Lung (tissue), 12 donors: Measurements from ENCODE around the gene TMEM181. TPM values are rescaled to one million over a fixed set of nuclear protein-coding genes. Genes with fewer than 3 reads are reported as not detected.
"Not testable (repeated sequence)": the region's sequence is repeated elsewhere in the genome, so short reads cannot be mapped to it uniquely, and the experiment has no call there.

Experiments used
- ATAC-seq: fragments of 200-7000 bp; cut with Tn5 transposase; one replicate; pipeline ENCODE4 v1.9.1; 2020; ENCODE audit warnings: moderate number of reproducible peaks; ENCODE audit not compliant: insufficient read depth, low FRiP score
- DNase-seq, 3 donors: peaks; one replicate each; pipeline ENCODE4 v3.0.0-alpha.2; 2013 to 2017
- H3K27ac ChIP-seq, 2 donors: one replicate each; pipeline ENCODE4 v1.5.1; 2013; ENCODE audit warnings: mild to moderate bottlenecking in 2 of 2, moderate library complexity in 2 of 2, control low read depth in 1 of 2, inconsistent platforms in 1 of 2, low read depth in 1 of 2, low read length in 1 of 2
- H3K27me3 ChIP-seq, 3 donors: one replicate each; pipeline ENCODE4 v1.5.1; 2013; ENCODE audit warnings: low read length in 2 of 3; ENCODE audit not compliant: control insufficient read depth in 3 of 3, insufficient read depth in 3 of 3
- H3K36me3 ChIP-seq, 4 donors: one replicate each; pipeline ENCODE4 v1.5.1; 2013; ENCODE audit warnings: low read length in 4 of 4, mild to moderate bottlenecking in 1 of 4, moderate library complexity in 1 of 4; ENCODE audit not compliant: control insufficient read depth in 4 of 4, insufficient read depth in 4 of 4
- H3K4me1 ChIP-seq, 5 donors: one replicate each; pipeline ENCODE4 v1.5.1; 2013; ENCODE audit warnings: low read length in 5 of 5, mild to moderate bottlenecking in 2 of 5, moderate library complexity in 1 of 5; ENCODE audit not compliant: control insufficient read depth in 5 of 5, insufficient read depth in 5 of 5
- H3K4me3 ChIP-seq: one replicate; pipeline ENCODE4 v1.5.1; 2013; ENCODE audit warnings: mild to moderate bottlenecking, control low read depth, moderate library complexity
- H3K9ac ChIP-seq, 2 donors: one replicate each; pipeline ENCODE4 v1.5.1; 2013; ENCODE audit warnings: low read length in 2 of 2, control low read depth in 1 of 2; ENCODE audit not compliant: insufficient read depth in 1 of 2
- H3K9me3 ChIP-seq, 4 donors: one replicate each; pipeline ENCODE4 v1.5.1; 2013; ENCODE audit warnings: low read length in 3 of 4, mild to moderate bottlenecking in 1 of 4, moderate library complexity in 1 of 4; ENCODE audit not compliant: control insufficient read depth in 4 of 4, insufficient read depth in 3 of 4
- CTCF ChIP-seq: IDR thresholded peaks from 2 replicates; pipeline ENCODE4 v1.5.1; 2012; ENCODE audit warnings: mild to moderate bottlenecking; ENCODE audit errors: control extremely low read depth, extremely low read depth
- WGBS, 2 donors: extraction: QIAGEN DNeasy Blood & Tissue Kit; methylation state at CpG; one replicate each; pipeline ENCODE4 v1.1.7; 2013; 5-methylcytosine and 5-hydroxymethylcytosine counted together
- polyA plus RNA-seq, 2 donors: library from polyadenylated mRNA; stranded (reverse); fragments of 200-250 nt; gene quantifications; one replicate each; pipeline ENCODE4 v1.2.1, GENCODE V29; 2013
- total RNA-seq, 2 donors: library from RNA; depleted of rRNA in 1 of 2; stranded (reverse); fragments of >200 nt in 1 of 2; gene quantifications; one replicate each; pipeline ENCODE4 v1.2.1, GENCODE V29; 2014 to 2021
- donor health status: control.
- donor health status: control.
- donor health status: Bipolar disorder and iron deficiency.
- donor health status: healthy.
- donor health status: DM: yes; HTN: yes; CAD: no.

Gene TMEM181
- total and polyA plus RNA-seq, 4 donors, result 14.5 to 28.5 (median 20.5) TPM

- 95% methylated on average over 6 of the region's 6 CpGs for WGBS, 2 donors
- Histone ChIP-seq H3K9ac (no peak overlapping the region), H3K9me3 (peaks cover 0 to 2% (median 0%) of the 10 kb centered on the region in 4 donors), H3K36me3 (peaks cover 0 to 31% (median 5%) of the 10 kb centered on the region in 4 donors), H3K4me1 (no peaks in the 10 kb centered on the region), H3K4me3 (no peak overlapping the region), H3K27ac (no peak overlapping the region), H3K27me3 (no peaks in the 10 kb centered on the region)
- TF ChIP-seq CTCF, result no peak
- ATAC-seq (no peak), DNase-seq (no peak)
Observed at GRCh38 chr6:158604048-158604406, 44.1 kb downstream of the TMEM181 start.

GRCh38 chr6:158605266-158605878 is 45.5 kb downstream of the TMEM181 start:
- Histone ChIP-seq H3K9ac (no peak overlapping the region), H3K4me3 (no peak overlapping the region), H3K27ac (no peak overlapping the region), H3K4me1 (peaks cover 0 to 3% (median 0%) of the 10 kb centered on the region in 5 donors), H3K9me3 (peaks cover 0 to 2% (median 0%) of the 10 kb centered on the region in 4 donors), H3K27me3 (no peaks in the 10 kb centered on the region), H3K36me3 (peaks cover 3 to 37% (median 8%) of the 10 kb centered on the region in 4 donors)
- WGBS, 2 donors, result 48 to 56% methylated on average over 13 of the region's 13 CpGs
- peak; percentile 60 for TF ChIP-seq CTCF
- ATAC-seq (peak; percentile 71), DNase-seq (peak; percentile 74 to 82 (median 78))

- H3K27ac ChIP-seq, H3K4me1 ChIP-seq, DNase-seq, H3K27me3 ChIP-seq, H3K4me3 ChIP-seq, H3K9me3 ChIP-seq, ATAC-seq, H3K9ac ChIP-seq: not testable (repeated sequence)
- WGBS, 2 donors, result 85 to 96% methylated on average over 15 of the region's 15 CpGs
- H3K36me3 ChIP-seq, result peaks cover 3 to 43% (median 8%) of the 10 kb centered on the region in 4 donors
Observed at GRCh38 chr6:158606011-158606410, 46.1 kb downstream of the TMEM181 start.

- H3K4me1 ChIP-seq, result peaks cover 0 to 12% (median 10%) of the 10 kb centered on the region in 5 donors
- no peak for ATAC-seq
- no peaks in the 10 kb centered on the region for H3K27me3 ChIP-seq
- H3K9me3 ChIP-seq, result peaks cover 0 to 2% (median 0%) of the 10 kb centered on the region in 4 donors
- peaks cover 3 to 44% (median 9%) of the 10 kb centered on the region in 4 donors for H3K36me3 ChIP-seq
- H3K4me3 ChIP-seq, result no peak overlapping the region
- no peak overlapping the region for H3K9ac ChIP-seq
- H3K27ac ChIP-seq, result no peak overlapping the region
- 96 to 97% methylated on average over 7 of the region's 7 CpGs for WGBS, 2 donors
- no peak for TF ChIP-seq CTCF
- no peak for DNase-seq
Observed at GRCh38 chr6:158606935-158607334, 47.0 kb downstream of the TMEM181 start.
